ENCODE results near the gene CABP7. TPM values are rescaled to one million over a fixed set of nuclear protein-coding genes. Genes with fewer than 3 reads are reported as not detected.

Gene CABP7
- total RNA-seq, 1 donor from 2014 or later, result 14.6 TPM

DNA sequence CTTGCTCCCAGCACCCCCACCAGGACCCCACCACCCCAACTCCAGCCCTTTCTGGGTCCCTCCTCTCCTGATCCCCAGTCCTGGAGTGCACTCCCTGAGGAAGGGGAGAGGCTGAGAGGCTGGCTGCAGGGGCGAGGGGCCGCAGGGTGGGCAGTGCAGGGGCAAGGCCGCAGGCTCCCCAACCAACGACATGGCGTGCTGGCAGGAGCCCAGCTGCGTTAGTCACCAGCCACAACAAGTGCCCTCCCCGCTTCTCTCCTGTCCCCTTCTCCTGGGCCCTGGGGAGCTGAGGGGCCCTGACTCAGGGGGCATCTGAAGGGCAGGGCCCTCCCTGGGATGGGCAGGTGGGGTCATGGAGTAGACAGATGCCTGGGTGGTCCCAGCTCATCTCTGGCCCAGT, 2.3 kb downstream of the CABP7 start:
- Mint-ChIP-seq H3K27ac (ENCODE audit: unreplicated experiment) (no peak overlapping the region), H3K27me3 (ENCODE audit: unreplicated experiment) (peaks cover 17% of the 10 kb centered on the region), H3K9me3 (ENCODE audit: unreplicated experiment) (peaks cover 19% of the 10 kb centered on the region), H3K4me1 (ENCODE audit: low read depth, unreplicated experiment) (peaks cover 19% of the 10 kb centered on the region), H3K4me3 (ENCODE audit: unreplicated experiment) (no peak overlapping the region), H3K36me3 (ENCODE audit: unreplicated experiment) (no peaks in the 10 kb centered on the region)
- TF ChIP-seq, protein P1, sequence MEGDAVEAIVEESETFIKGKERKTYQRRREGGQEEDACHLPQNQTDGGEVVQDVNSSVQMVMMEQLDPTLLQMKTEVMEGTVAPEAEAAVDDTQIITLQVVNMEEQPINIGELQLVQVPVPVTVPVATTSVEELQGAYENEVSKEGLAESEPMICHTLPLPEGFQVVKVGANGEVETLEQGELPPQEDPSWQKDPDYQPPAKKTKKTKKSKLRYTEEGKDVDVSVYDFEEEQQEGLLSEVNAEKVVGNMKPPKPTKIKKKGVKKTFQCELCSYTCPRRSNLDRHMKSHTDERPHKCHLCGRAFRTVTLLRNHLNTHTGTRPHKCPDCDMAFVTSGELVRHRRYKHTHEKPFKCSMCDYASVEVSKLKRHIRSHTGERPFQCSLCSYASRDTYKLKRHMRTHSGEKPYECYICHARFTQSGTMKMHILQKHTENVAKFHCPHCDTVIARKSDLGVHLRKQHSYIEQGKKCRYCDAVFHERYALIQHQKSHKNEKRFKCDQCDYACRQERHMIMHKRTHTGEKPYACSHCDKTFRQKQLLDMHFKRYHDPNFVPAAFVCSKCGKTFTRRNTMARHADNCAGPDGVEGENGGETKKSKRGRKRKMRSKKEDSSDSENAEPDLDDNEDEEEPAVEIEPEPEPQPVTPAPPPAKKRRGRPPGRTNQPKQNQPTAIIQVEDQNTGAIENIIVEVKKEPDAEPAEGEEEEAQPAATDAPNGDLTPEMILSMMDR (IDR thresholded peaks at IDR 0.05; ENCODE audit: partially characterized antibody, unreplicated experiment), result no peak
- DNase-seq, result no peak

DNA sequence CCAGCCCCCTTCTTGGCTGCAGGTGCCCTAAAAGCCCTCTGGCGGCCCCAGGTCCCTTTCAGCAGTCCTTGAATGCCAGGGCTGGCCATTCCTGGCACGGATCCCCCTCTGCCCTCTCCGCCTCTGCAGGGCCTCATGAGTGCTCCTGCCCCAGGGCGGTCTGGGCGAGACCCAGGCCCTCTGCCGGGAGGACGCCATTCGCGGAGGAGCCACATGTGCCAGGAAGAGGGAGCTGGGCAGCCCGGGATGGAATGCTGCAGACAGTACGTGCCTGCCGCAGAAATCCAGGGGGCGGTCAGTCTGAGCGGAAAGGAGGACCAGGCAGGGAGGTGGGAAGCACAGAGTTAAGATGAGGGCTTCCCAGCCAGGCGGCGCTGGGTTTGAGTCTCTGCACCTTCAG, 2.8 kb downstream of the CABP7 start:
- TF ChIP-seq, protein P1 (IDR thresholded peaks at IDR 0.05; ENCODE audit: partially characterized antibody, unreplicated experiment), result no peak
- Mint-ChIP-seq H3K9me3 (ENCODE audit: unreplicated experiment) (peaks cover 19% of the 10 kb centered on the region), H3K4me1 (ENCODE audit: low read depth, unreplicated experiment) (peaks cover 19% of the 10 kb centered on the region)

DNA sequence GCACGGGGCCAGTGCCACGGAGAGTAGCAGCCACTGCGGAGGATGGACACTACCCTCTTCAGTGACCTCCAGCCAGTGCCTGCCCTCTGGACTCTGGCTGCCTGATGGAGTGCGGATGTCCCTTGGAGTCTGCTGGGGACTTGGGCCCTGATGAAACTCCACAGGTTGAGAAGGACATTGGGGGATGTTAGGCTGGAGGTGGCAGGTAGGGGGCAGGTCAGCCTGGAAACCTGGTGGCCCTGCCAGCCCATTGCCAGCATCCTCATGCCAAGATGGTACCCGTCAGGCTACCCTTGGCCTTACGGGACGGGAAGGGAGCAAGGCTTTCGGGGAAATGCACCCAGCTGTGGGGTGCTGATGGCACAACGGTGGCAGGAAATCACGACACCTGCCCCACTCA, 4.0 kb downstream of the CABP7 start:
- no peak for DNase-seq
- H3K27ac Mint-ChIP-seq (ENCODE audit: unreplicated experiment), result no peak overlapping the region
- peaks cover 16% of the 10 kb centered on the region for H3K9me3 Mint-ChIP-seq (ENCODE audit: unreplicated experiment)
- TF ChIP-seq, protein P1 (IDR thresholded peaks at IDR 0.05; ENCODE audit: partially characterized antibody, unreplicated experiment), result no peak
- H3K4me1 Mint-ChIP-seq (ENCODE audit: low read depth, unreplicated experiment), result peaks cover 10% of the 10 kb centered on the region
- H3K36me3 Mint-ChIP-seq (ENCODE audit: unreplicated experiment), result no peaks in the 10 kb centered on the region
- H3K4me3 Mint-ChIP-seq (ENCODE audit: unreplicated experiment), result no peak overlapping the region
- peaks cover 11% of the 10 kb centered on the region for H3K27me3 Mint-ChIP-seq (ENCODE audit: unreplicated experiment)

More for the DNA sequence above, 2.8 kb downstream of the CABP7 start:
- DNase-seq, result no peak
- no peak overlapping the region for H3K4me3 Mint-ChIP-seq (ENCODE audit: unreplicated experiment)
- no peak overlapping the region for H3K27ac Mint-ChIP-seq (ENCODE audit: unreplicated experiment)
- H3K27me3 Mint-ChIP-seq (ENCODE audit: unreplicated experiment), result peaks cover 14% of the 10 kb centered on the region
- H3K36me3 Mint-ChIP-seq (ENCODE audit: unreplicated experiment), result no peaks in the 10 kb centered on the region

DNA sequence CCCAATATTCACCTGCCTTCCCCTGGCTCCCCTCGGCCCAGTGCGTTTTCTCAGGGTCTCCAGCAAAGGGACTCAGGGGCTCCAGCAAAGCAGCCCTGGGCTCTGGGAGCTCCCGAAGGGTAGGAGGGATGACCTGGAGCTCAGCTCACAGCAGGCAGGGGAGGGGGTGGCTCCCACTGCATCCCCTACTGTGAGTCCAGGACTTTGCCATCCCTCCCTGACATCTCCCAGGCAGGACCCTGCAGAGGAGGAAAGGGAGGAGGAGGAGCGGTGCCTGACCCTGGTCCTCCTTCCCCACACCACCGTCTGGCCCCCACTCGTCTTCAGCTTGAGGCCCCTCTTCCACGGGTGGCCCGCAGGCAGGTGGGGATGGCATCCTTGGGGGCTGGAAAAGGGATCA, 5.0 kb downstream of the CABP7 start:
- Mint-ChIP-seq H3K4me3 (ENCODE audit: unreplicated experiment) (no peak overlapping the region), H3K9me3 (ENCODE audit: unreplicated experiment) (peaks cover 13% of the 10 kb centered on the region), H3K27ac (ENCODE audit: unreplicated experiment) (peak overlapping the region; percentile 22), H3K36me3 (ENCODE audit: unreplicated experiment) (no peaks in the 10 kb centered on the region), H3K4me1 (ENCODE audit: low read depth, unreplicated experiment) (peaks cover 6% of the 10 kb centered on the region), H3K27me3 (ENCODE audit: unreplicated experiment) (peaks cover 6% of the 10 kb centered on the region)
- TF ChIP-seq, protein P1 (IDR thresholded peaks at IDR 0.05; ENCODE audit: partially characterized antibody, unreplicated experiment), result no peak
- no peak for DNase-seq

DNA sequence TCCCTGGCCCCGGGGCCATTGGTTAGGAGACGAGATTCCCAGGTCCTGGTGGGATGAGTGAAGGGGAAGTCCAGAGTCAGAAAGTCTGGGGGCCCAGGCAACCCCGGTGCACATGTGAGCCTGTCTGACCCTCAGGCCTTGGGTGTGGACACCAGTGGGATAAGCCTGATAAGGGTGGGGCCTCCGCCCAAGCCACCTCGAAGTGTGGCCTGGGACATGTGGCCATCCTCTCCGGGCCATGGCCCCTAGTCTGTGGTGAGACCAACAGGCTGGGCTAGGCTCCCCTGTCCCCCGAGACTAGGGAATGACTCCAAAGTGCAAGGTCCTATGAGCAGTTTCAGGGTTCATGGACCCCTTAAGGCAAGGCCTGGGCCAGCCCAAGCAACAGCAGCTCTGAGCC, 6.3 kb downstream of the CABP7 start:
- Mint-ChIP-seq H3K4me1 (ENCODE audit: low read depth, unreplicated experiment) (peaks cover 6% of the 10 kb centered on the region), H3K27ac (ENCODE audit: unreplicated experiment) (no peak overlapping the region), H3K4me3 (ENCODE audit: unreplicated experiment) (no peak overlapping the region), H3K36me3 (ENCODE audit: unreplicated experiment) (no peaks in the 10 kb centered on the region), H3K9me3 (ENCODE audit: unreplicated experiment) (peaks cover 13% of the 10 kb centered on the region), H3K27me3 (ENCODE audit: unreplicated experiment) (peaks cover 6% of the 10 kb centered on the region)
- no peak for DNase-seq
- TF ChIP-seq, protein P1 (IDR thresholded peaks at IDR 0.05; ENCODE audit: partially characterized antibody, unreplicated experiment), result no peak

All from glutamatergic neuron (in vitro differentiated cells).